GM18499 (cell line): ENCODE results near the gene CGAS.
A peak's percentile ranks its signal among the peaks of the same experiment; 100 is the strongest.
"Not testable (repeated sequence)": the region's sequence is repeated elsewhere in the genome, so short reads cannot be mapped to it uniquely, and the experiment has no call there.

Source experiments
- ATAC-seq: cut with Tn5 transposase; IDR thresholded peaks from one replicate; pipeline ENCODE4 v1.9.1; 2021; ENCODE audit warnings: moderate number of reproducible peaks; ENCODE audit not compliant: insufficient read depth, unreplicated experiment

Gene CGAS

DNA sequence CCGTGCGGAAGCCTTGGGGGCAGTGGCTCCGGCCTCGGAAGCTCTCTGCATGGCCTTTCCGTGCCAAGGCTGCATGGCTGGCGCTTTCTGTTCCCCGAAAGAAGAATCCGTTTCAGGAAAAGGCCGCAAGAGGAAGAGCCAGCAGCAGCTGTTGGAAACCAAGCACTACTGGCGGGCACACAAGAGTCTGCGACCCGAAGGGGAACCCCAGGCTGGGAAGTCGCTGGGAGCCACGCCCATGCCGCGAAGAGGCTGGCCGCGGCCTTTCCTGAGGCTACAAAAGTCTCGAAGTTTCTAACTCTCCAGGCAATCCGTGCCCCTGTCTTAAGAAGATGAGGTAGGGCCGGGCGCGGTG, at the start of gene CGAS:
Gene CGAS (minus strand): TSS at position 191 of the 355 bp plus-strand sequence. CDS start 116 bp downstream, at position 75.
- ATAC-seq: peak; percentile 58

DNA sequence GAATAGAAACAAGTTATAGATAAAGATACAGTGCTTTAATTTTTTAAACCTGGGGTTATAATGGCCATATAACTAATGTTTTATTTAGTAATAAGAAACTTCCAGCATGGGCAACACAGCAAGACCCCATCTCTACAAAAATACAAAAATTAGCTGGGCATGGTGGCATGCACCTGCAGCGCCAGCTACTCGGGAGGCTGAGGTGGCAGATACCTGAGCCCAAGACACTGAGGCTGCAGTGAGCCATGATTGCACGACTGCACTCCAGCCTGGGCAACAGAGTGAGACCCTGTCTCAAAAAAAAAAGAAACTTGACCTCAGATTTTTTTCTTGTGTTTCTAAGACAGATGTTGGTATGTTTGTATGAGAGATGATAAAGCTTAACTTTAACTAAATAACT, 45.8 kb upstream of the CGAS start:
- no peak for ATAC-seq

GRCh38 chr6:73491377-73491776, 39.3 kb upstream of the CGAS start:
- ATAC-seq: no peak

DNA sequence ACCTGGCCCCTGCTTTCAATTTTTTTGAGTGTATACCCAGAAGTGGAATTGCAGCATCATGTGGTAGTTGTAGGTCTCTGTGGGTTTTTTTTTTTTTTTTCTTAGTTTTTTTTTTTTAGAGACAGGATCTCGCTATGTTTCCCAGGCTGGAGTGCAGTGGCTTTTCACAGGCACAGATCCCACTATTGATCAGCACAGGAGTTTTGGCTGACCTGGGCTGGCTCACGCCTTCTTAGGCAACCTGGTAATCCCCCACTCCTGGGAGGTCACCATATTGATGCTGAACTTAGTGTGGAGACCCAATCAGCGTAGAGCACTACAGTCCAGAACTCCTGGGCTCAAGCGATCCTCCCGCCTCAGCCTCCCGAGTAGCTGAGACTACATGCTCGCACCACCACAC, 35.4 kb upstream of the CGAS start:
- no peak for ATAC-seq

- no peak for ATAC-seq
Measured at GRCh38 chr6:73484438-73484837, 32.3 kb upstream of the CGAS start.

DNA sequence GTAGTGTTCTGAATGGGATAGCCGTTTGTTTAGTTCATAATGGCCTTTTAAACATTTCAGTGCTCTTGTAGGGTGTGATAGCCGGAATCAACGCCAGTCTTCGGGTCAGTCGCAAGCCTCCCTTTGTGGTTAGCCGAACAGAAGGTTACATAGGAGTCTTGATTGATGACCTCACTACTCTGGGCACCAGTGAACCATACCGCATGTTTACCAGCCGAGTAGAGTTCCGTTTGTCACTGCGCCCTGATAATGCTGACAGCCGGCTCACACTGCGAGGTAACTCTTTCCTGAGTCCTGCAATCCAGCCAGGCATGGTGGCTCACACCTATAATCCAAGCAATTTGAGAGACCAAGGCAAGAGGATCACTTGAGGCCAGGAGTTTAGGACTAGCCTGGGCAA, 29.9 kb upstream of the CGAS start:
- no peak for ATAC-seq

- ATAC-seq: no peak
Measured at GRCh38 chr6:73477407-73477806, 25.3 kb upstream of the CGAS start.

DNA sequence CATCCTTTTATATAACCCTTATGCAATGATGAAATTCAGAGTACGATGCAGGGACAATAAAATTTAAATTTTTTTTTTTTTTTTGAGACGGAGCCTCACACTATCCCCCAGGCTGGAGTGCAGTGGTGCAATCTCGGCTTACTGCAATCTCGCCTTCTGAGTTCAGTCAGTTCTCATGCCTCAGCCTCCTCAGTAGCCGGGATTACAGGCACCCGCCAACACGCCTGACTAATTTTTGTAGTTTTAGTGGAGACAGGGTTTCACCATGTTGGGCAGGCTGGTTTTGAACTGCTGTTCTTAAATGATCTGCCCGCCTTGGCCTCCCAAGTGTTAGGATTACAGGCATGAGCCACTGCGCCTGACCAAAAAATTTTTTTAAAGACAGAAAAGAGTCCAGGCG, 24.6 kb upstream of the CGAS start:
- no peak for ATAC-seq

DNA sequence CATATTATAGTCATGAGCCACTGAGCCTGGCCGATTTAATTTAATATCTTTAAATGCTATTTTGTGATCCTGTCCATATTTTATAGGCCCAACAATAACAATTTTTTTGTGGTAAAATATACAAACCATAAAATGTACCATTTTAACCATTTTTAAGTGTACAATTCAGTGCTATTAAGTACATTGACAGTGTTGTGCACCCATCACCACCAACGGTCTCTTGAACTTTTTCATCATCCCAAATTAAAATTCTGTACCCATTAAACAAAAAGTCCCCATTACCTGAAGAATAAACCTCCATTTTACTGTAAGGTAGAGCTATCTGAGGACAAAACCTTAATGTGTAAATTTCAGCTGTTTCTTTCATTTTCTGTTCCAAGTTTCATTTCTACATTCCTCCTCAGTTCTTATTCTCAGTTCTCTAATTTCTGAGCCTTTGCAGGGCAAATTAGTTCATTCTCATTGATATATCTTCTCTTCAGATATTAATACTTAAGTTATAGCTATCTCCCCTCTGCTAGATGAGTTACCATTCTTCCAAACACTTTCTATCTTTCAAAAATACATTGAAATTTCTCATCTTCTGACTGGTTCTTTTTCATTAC, 19.7 kb upstream of the CGAS start:
- ATAC-seq: peak; percentile 97

GRCh38 chr6:73461537-73462350, 9.6 kb upstream of the CGAS start, which contains the start of gene MTO1:
TSS of gene MTO1 (plus strand) at chr6:73461737. CDS start at chr6:73461855, 118 bp downstream.
- ATAC-seq: peak; percentile 92

GRCh38 chr6:73460056-73460455, 8.0 kb upstream of the CGAS start:
- no peak for ATAC-seq

DNA sequence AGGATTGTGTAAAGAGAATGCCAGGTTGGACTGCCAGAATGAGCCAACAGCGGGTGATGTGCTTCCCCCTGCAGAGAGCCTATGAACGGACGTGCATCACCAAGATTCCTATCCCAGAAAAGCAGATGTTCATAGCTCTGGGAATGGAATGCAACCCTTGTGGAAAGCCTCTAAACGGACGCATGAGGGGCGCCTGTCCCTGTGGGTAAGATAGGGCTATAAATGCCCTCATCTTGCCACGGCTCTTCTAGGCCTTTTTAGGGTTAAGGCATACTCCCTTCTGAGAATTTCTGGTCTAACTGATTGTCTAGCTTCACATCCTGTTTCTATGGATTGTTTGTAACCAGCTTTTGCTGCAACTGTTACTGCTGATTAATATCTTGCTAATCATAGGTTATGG, 7.4 kb upstream of the CGAS start:
- ATAC-seq: not testable (repeated sequence)

- ATAC-seq: no peak
Measured at GRCh38 chr6:73455865-73456629, 4.0 kb upstream of the CGAS start.

DNA sequence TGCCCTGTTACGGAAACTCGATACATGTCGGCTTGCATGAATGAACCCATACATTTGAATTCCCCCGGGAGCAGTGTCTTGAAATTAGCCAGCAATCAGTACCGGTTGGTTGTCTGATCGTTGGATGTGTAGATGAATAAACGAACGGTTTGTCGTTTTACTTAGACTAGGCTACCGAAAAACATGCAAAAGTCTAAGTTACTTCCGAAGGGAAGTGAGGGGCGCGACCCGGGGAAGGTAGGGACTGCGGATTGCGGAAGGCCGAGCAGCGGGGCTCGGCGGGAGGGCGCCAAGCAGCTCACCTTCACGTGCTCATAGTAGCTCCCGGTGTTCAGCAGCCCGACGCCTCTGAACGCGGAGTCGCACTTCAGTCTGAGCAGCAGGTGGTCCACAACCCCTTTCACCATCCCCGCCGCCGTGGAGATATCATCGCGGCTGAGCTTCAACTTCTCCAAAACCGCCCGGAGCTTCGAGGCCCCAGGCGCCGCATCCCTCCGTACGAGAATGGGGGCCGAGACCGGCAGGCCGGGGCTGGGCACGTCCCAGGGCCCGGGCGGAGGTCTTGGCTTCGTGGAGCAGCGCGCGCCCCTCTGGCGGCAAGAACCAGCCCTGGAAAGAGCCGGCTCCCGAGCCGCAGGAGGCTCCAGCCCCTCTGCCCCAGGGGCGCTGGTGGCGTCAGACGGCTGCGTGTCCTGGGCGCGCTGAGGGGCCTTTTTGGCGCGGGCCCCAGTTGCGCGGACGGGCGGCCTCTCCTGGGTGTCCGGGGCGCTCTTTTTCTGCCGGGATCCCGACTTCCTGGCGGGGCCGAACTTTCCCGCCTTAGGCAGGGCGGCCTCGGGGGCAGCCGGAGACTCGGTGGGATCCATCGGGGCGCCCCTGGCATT, 632 bp downstream of the CGAS start:
- peak; percentile 43 for ATAC-seq

- no peak for ATAC-seq
Measured at GRCh38 chr6:73443555-73443954, 8.5 kb downstream of the CGAS start.

DNA sequence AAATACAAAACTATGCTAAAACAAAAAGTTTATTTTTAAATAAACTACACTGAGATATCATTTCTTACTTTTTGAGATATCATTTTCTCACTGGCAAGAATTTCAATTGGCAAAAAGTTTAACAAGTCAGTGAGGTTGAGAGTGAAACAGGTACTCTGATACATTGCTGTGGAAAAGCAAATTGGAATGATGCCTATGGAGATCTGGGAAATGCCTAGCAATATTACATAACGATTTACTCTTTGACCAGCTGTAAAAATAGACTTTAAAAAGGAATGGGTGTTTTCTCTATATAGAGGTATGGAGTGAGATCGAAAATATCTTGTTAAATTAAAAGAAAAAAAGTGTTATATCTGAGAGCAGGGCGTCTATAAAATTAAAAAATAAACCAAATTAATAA, 16.9 kb downstream of the CGAS start:
- no peak for ATAC-seq

- no peak for ATAC-seq
Measured at GRCh38 chr6:73421534-73421933, 30.6 kb downstream of the CGAS start.

DNA sequence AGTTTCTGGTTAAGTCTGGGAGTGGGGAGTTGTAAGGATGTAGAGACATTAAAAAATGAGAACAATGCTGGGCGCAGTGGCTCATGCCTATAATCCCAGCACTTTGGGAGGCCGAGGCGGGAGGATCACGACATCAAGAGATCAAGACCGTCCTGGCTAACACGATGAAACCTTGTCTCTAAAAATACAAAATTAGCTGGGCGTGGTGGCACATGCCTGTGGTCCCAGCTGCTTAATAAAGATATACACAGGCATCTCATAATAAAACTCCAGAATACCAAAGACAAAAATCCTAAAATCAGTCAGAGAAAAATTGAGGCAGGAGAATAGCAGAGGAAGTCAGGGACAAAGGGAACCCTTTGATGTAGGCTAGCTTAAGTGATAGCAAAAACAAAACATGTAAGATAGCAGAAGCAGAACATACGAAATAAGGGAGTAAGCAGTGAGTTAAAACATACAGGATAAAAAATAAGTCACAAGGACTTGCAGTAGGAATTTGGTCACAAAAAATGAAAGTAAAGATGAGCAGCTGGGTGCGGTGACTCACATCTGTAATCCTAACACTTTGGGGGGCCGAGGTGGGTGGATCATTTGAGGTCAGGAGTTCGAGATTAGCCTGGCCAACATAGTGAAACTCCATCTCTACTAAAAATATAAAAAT, 33.9 kb downstream of the CGAS start:
- ATAC-seq: no peak

GRCh38 chr6:73413102-73413501, 39.0 kb downstream of the CGAS start:
- ATAC-seq: no peak

DNA sequence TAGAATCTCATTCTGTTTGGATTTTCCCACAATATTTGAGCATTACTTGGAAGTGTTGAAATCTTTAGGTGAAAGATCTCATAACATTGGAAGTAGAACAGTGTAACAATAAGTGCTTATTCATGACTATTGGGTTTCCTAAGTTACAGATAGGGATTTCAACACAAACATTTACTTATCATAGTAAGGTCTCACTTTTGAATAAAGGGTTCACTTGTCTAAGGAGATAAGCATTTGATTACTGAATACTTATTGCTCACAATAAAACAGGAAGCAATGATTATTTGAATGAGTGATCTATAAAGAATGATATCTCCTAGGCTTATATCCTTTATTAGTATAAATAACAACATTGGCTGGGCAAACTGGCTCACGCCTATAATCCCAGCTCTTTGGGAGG, 42.7 kb downstream of the CGAS start:
- no peak for ATAC-seq
